ENCODE measurements around the gene TMEM59L. TPM values are rescaled to one million over a fixed set of nuclear protein-coding genes. Genes with fewer than 3 reads are reported as not detected.
A peak's percentile ranks its signal among the peaks of the same experiment; 100 is the strongest.

TMEM59L gene
- total RNA-seq, 1 experiment from 2014 or later, result 2.4 TPM

- intact Hi-C loops (cut with micrococcal nuclease; ENCODE audit: unreplicated experiment), result loop anchor here (10.0 kb wide), 1 partner anchor 79 kb away; no protein-coding TSS in a partner anchor
- H3K4me1 ChIP-seq (ENCODE audit: control insufficient read depth, insufficient read depth, low read length), result no peaks in the 10 kb centered on the region
- no peak overlapping the region for H3K27ac ChIP-seq (ENCODE audit: low read length)
- no peak for DNase-seq (ENCODE audit: low read depth, low spot score)
- H3K4me3 ChIP-seq (ENCODE audit: low read depth in 2 of 2, low read length in 2 of 2), result no peak overlapping the region
- no peak for ATAC-seq
- TF ChIP-seq REST (IDR thresholded peaks at IDR 0.05; ENCODE audit: insufficient read depth in 1 of 2, low read depth in 2 of 2, low read length in 1 of 2) (no peak), POLR2AphosphoS5 (IDR thresholded peaks at IDR 0.05; ENCODE audit: low read depth, low read length) (no peak), TCF7L2 (IDR thresholded peaks at IDR 0.05; ENCODE audit: low read depth, low read length) (no peak), SIN3A (IDR thresholded peaks at IDR 0.05; ENCODE audit: borderline replicate concordance, insufficient read depth, low read depth, low read length) (no peak), CTCF (IDR thresholded peaks at IDR 0.05) (no peak)
- no TSS peak for BruUV-seq (replicated peaks)
- POLR2A ChIA-PET, result no interaction called here
- no peaks in the 10 kb centered on the region for H3K27me3 ChIP-seq (ENCODE audit: control insufficient read depth, insufficient read depth, low read length)
- H3K9me3 ChIP-seq (ENCODE audit: control insufficient read depth, insufficient read depth, low read depth, low read length), result no peaks in the 10 kb centered on the region
- in situ Hi-C loops (cut with HindIII; ENCODE audit: low pct_unique_long_range_greater_than_20kb, low sequenced_read_pairs), result no loop called here
- CTCF ChIA-PET, result no interaction called here
- H3K36me3 ChIP-seq (ENCODE audit: control insufficient read depth, insufficient read depth, low read length), result no peaks in the 10 kb centered on the region
Observed at GRCh38 chr19:18595475-18595874, 17.2 kb upstream of the TMEM59L start.

GRCh38 chr19:18596752-18597157 is 15.9 kb upstream of the TMEM59L start:
- H3K27me3 ChIP-seq (ENCODE audit: control insufficient read depth, insufficient read depth, low read length), result no peaks in the 10 kb centered on the region
- intact Hi-C loops (cut with micrococcal nuclease; ENCODE audit: unreplicated experiment), result loop anchor here (10.0 kb wide), 1 partner anchor 78 kb away; no protein-coding TSS in a partner anchor
- no peaks in the 10 kb centered on the region for H3K9me3 ChIP-seq (ENCODE audit: control insufficient read depth, insufficient read depth, low read depth, low read length)
- CTCF ChIA-PET, result interaction anchor here (0.6 kb wide), 1 partner anchor 182 kb away, joined by 4 read pairs; no protein-coding TSS in a partner anchor
- H3K4me3 ChIP-seq (ENCODE audit: low read depth in 2 of 2, low read length in 2 of 2), result no peak overlapping the region
- DNase-seq (ENCODE audit: low read depth, low spot score) (no peak), ATAC-seq (peak; percentile 62; the same call in 1 of the 2 replicates)
- in situ Hi-C loops (cut with HindIII; ENCODE audit: low pct_unique_long_range_greater_than_20kb, low sequenced_read_pairs), result no loop called here
- POLR2A ChIA-PET, result no interaction called here
- H3K36me3 ChIP-seq (ENCODE audit: control insufficient read depth, insufficient read depth, low read length), result no peaks in the 10 kb centered on the region
- H3K27ac ChIP-seq (ENCODE audit: low read length), result no peak overlapping the region
- no peak for TF ChIP-seq REST (IDR thresholded peaks at IDR 0.05; ENCODE audit: insufficient read depth in 1 of 2, low read depth in 2 of 2, low read length in 1 of 2)
- TF ChIP-seq SIN3A (IDR thresholded peaks at IDR 0.05; ENCODE audit: borderline replicate concordance, insufficient read depth, low read depth, low read length), result no peak
- TF ChIP-seq POLR2AphosphoS5 (IDR thresholded peaks at IDR 0.05; ENCODE audit: low read depth, low read length), result no peak
- TF ChIP-seq CTCF (IDR thresholded peaks at IDR 0.05), result no peak
- no peak for TF ChIP-seq TCF7L2 (IDR thresholded peaks at IDR 0.05; ENCODE audit: low read depth, low read length)
- no TSS peak for BruUV-seq (replicated peaks)
- no peaks in the 10 kb centered on the region for H3K4me1 ChIP-seq (ENCODE audit: control insufficient read depth, insufficient read depth, low read length)

Measured in Panc1 (cell line).